Gastrocnemius medialis (tissue), 4 donors: ENCODE results near the gene SIM1.

ENCODE experiments used
- CTCF ChIP-seq, 5 experiments: fragments of 450-650 bp in 3 of 5; fragments of 200-600 bp in 2 of 5; sonication (generic) in 2 of 5; IDR thresholded peaks in 4 of 5; conservative IDR thresholded peaks in 1 of 5; 1 replicate in 4 of 5; 2 replicates in 1 of 5; pipeline ENCODE4 v1.5.1; 2016 to 2019; ENCODE audit warnings: antibody characterized with exemption in 5 of 5, mild to moderate bottlenecking in 3 of 5, moderate library complexity in 3 of 5
- POLR2A ChIP-seq, 2 donors: fragments of 450-650 bp; IDR thresholded peaks; one replicate each; pipeline ENCODE4 v1.6.1; 2017; ENCODE audit warnings: antibody characterized with exemption in 2 of 2, mild to moderate bottlenecking in 2 of 2, moderate library complexity in 2 of 2

- no peak for TF ChIP-seq CTCF (IDR thresholded peaks at IDR 0.05 in 4 of 5, conservative IDR thresholded peaks at IDR 0.05 in 1 of 5)
- no peak for TF ChIP-seq POLR2A (IDR thresholded peaks at IDR 0.05)
Measured at GRCh38 chr6:100366419-100366818, 98.3 kb downstream of the SIM1 start.
